Gastroesophageal sphincter (tissue), 4 donors: ENCODE measurements around the gene WNT10A. TPM values are rescaled to one million over a fixed set of nuclear protein-coding genes. Genes with fewer than 3 reads are reported as not detected.

Source experiments
- ATAC-seq: fragments of 150-250 bp; one replicate; pipeline ENCODE4 v1.9.1; 2016; ENCODE audit warnings: mild to moderate bottlenecking, moderate library complexity
- H3K27ac ChIP-seq, 4 donors: fragments of 200-600 bp; sonication (generic) in 3 of 4; 1 replicate in 3 of 4; 2 replicates in 1 of 4; pipeline ENCODE4 v1.5.1; 2016 to 2019
- H3K27me3 ChIP-seq: fragments of 200-600 bp; sonication (generic); one replicate; pipeline ENCODE4 v1.5.1; 2019
- H3K36me3 ChIP-seq, 2 donors: fragments of 200-600 bp; sonication (generic); one replicate each; pipeline ENCODE4 v1.5.1; 2019; ENCODE audit warnings: control low read depth in 1 of 2
- H3K4me1 ChIP-seq, 3 donors: fragments of 200-600 bp; sonication (generic); 1 replicate in 2 of 3; 2 replicates in 1 of 3; pipeline ENCODE4 v1.5.1; 2016 to 2019; ENCODE audit warnings: control low read depth in 2 of 3
- H3K4me3 ChIP-seq, 2 donors: fragments of 200-600 bp; sonication (generic); one replicate each; pipeline ENCODE4 v1.5.1; 2019; ENCODE audit warnings: mild to moderate bottlenecking in 1 of 2, moderate library complexity in 1 of 2
- H3K9me3 ChIP-seq, 3 donors: fragments of 200-600 bp; sonication (generic); one replicate each; pipeline ENCODE4 v1.5.1; 2017 to 2019; ENCODE audit warnings: control low read depth in 2 of 3
- CTCF ChIP-seq, 4 experiments: fragments of 200-600 bp in 2 of 4; fragments of 450-650 bp in 2 of 4; sonication (generic) in 1 of 4; IDR thresholded peaks; one replicate each; pipeline ENCODE4 v1.5.1; 2017 to 2019; ENCODE audit warnings: antibody characterized with exemption in 4 of 4, mild to moderate bottlenecking in 2 of 4, moderate library complexity in 2 of 4
- EP300 ChIP-seq: sonication (generic); formaldehyde crosslinking; IDR thresholded peaks from one replicate; pipeline ENCODE4 v1.6.1; 2017; ENCODE audit warnings: antibody characterized with exemption, mild to moderate bottlenecking
- POLR2A ChIP-seq, 2 donors: fragments of 450-650 bp; IDR thresholded peaks; one replicate each; pipeline ENCODE4 v1.6.1; 2017; ENCODE audit warnings: antibody characterized with exemption in 2 of 2, mild to moderate bottlenecking in 2 of 2, moderate library complexity in 1 of 2
- POLR2AphosphoS5 ChIP-seq: sonication (generic); formaldehyde crosslinking; IDR thresholded peaks from one replicate; pipeline ENCODE4 v1.6.1; 2017; ENCODE audit warnings: antibody characterized with exemption
- WGBS, 2 donors: methylation state at CpG; one replicate each; pipeline ENCODE4 v1.1.5; 2018; ENCODE audit warnings: low coverage in 1 of 2; 5-methylcytosine and 5-hydroxymethylcytosine counted together
- total RNA-seq, 4 donors: library from RNA; depleted of rRNA; stranded (reverse); fragments of >200 nt; gene quantifications; one replicate each; pipeline ENCODE4 v1.1.0, GENCODE V29; 2016

The WNT10A gene
- total RNA-seq, 4 donors from 2014 or later: not detected

- no peak for TF ChIP-seq POLR2AphosphoS5
- TF ChIP-seq POLR2A (IDR thresholded peaks at IDR 0.05): no peak
- no peak for TF ChIP-seq EP300
- no peak for TF ChIP-seq CTCF (IDR thresholded peaks at IDR 0.05)
- Histone ChIP-seq H3K36me3 (no peaks in the 10 kb centered on the region), H3K9me3 (no peaks in the 10 kb centered on the region), H3K27ac (peak overlapping the region in 1 of 4 donors; percentile 58), H3K27me3 (peaks cover 27% of the 10 kb centered on the region), H3K4me3 (peak overlapping the region; percentile 32 to 60), H3K4me1 (peaks cover 0 to 14% (median 3%) of the 10 kb centered on the region in 3 donors)
- WGBS, 2 donors: 4 to 14% methylated on average over 4 to 5 of the region's 58 CpGs
- ATAC-seq: peak; percentile 95
Observed at GRCh38 chr2:218908721-218909619, 28.3 kb downstream of the WNT10A start.

GRCh38 chr2:218910741-218911140 is 30.1 kb downstream of the WNT10A start:
- H3K4me3 ChIP-seq: no peak overlapping the region
- H3K27ac ChIP-seq: no peak overlapping the region
- no peak for ATAC-seq
- 71 to 74% methylated on average over 4 of the region's 6 CpGs for WGBS, 2 donors
- no peaks in the 10 kb centered on the region for H3K9me3 ChIP-seq
- H3K36me3 ChIP-seq: no peaks in the 10 kb centered on the region
- peaks cover 0 to 14% (median 3%) of the 10 kb centered on the region in 3 donors for H3K4me1 ChIP-seq
- no peak for TF ChIP-seq CTCF (IDR thresholded peaks at IDR 0.05)
- no peak for TF ChIP-seq EP300
- TF ChIP-seq POLR2A (IDR thresholded peaks at IDR 0.05): no peak
- TF ChIP-seq POLR2AphosphoS5: no peak
- H3K27me3 ChIP-seq: peaks cover 9% of the 10 kb centered on the region

GRCh38 chr2:218920504-218920903 is 39.9 kb downstream of the WNT10A start:
- H3K36me3 ChIP-seq: no peaks in the 10 kb centered on the region
- TF ChIP-seq POLR2A (IDR thresholded peaks at IDR 0.05) (no peak), EP300 (no peak), CTCF (IDR thresholded peaks at IDR 0.05) (no peak), POLR2AphosphoS5 (no peak)
- peaks cover 0 to 11% (median 0%) of the 10 kb centered on the region in 3 donors for H3K9me3 ChIP-seq
- H3K27me3 ChIP-seq: peaks cover 62% of the 10 kb centered on the region
- WGBS, 2 donors: 71% methylated on average over 1 of the region's 1 CpG
- H3K4me1 ChIP-seq: no peaks in the 10 kb centered on the region
- no peak for ATAC-seq
- H3K4me3 ChIP-seq: no peak overlapping the region
- no peak overlapping the region for H3K27ac ChIP-seq

- ATAC-seq: no peak
- Histone ChIP-seq H3K4me1 (no peaks in the 10 kb centered on the region), H3K27ac (no peak overlapping the region), H3K4me3 (no peak overlapping the region), H3K9me3 (peaks cover 0 to 11% (median 0%) of the 10 kb centered on the region in 3 donors), H3K36me3 (no peaks in the 10 kb centered on the region), H3K27me3 (peaks cover 60% of the 10 kb centered on the region)
- 83 to 93% methylated on average over 1 to 2 of the region's 2 CpGs for WGBS, 2 donors
- TF ChIP-seq POLR2A (IDR thresholded peaks at IDR 0.05) (no peak), POLR2AphosphoS5 (no peak), CTCF (IDR thresholded peaks at IDR 0.05) (no peak), EP300 (no peak)
Observed at GRCh38 chr2:218924757-218925156, 44.1 kb downstream of the WNT10A start.

- peaks cover 0 to 11% (median 0%) of the 10 kb centered on the region in 3 donors for H3K9me3 ChIP-seq
- peaks cover 54% of the 10 kb centered on the region for H3K27me3 ChIP-seq
- no peaks in the 10 kb centered on the region for H3K4me1 ChIP-seq
- 67 to 73% methylated on average over 2 of the region's 2 CpGs for WGBS, 2 donors
- H3K4me3 ChIP-seq: no peak overlapping the region
- ATAC-seq: no peak
- no peak overlapping the region for H3K27ac ChIP-seq
- H3K36me3 ChIP-seq: no peaks in the 10 kb centered on the region
- TF ChIP-seq POLR2AphosphoS5: no peak
- no peak for TF ChIP-seq POLR2A (IDR thresholded peaks at IDR 0.05)
- TF ChIP-seq EP300: no peak
- no peak for TF ChIP-seq CTCF (IDR thresholded peaks at IDR 0.05)
Observed at GRCh38 chr2:218925434-218925833, 44.8 kb downstream of the WNT10A start.
